ENCODE measurements around the gene CCDC138. TPM values are rescaled to one million over a fixed set of nuclear protein-coding genes. Genes with fewer than 3 reads are reported as not detected.

CCDC138 gene
- total RNA-seq, 2 experiments from 2014 or later, result 4.7 to 5.8 TPM

- ATAC-seq (ENCODE audit: poor library complexity) (no peak), DNase-seq (no peak)
- H3K36me3 ChIP-seq (ENCODE audit: insufficient read depth, low read length), result no peaks in the 10 kb centered on the region
- Mint-ChIP-seq H3K4me3 (no peak overlapping the region), H3K36me3 (ENCODE audit: low read depth) (peaks cover 7% of the 10 kb centered on the region), H3K4me1 (ENCODE audit: low read depth) (peaks cover 3% of the 10 kb centered on the region), H3K27ac (no peak overlapping the region), H3K9me3 (no peaks in the 10 kb centered on the region), H3K27me3 (no peaks in the 10 kb centered on the region)
- no peak overlapping the region for H3K27ac ChIP-seq (ENCODE audit: low read depth in 1 of 2, low read length in 2 of 2)
- no peaks in the 10 kb centered on the region for H3K9me3 ChIP-seq (ENCODE audit: control insufficient read depth in 1 of 2, insufficient read depth in 1 of 2, low read length in 2 of 2)
- H3K4me1 ChIP-seq (ENCODE audit: insufficient read depth, low read length), result no peaks in the 10 kb centered on the region
- POLR2A ChIA-PET, result no interaction called here
- intact Hi-C loops (cut with DNase I, micrococcal nuclease), result no loop called here
- H3K4me3 ChIP-seq (ENCODE audit: low read length), result no peak overlapping the region
- CTCF ChIA-PET, result interaction anchor here (2.4 kb wide), 1 partner anchor 658 kb away, joined by 10 read pairs; no protein-coding TSS in a partner anchor
- no peak for TF ChIP-seq CTCF (IDR thresholded peaks at IDR 0.05)
- H3K27me3 ChIP-seq (ENCODE audit: control insufficient read depth in 1 of 2, insufficient read depth in 2 of 2, low read length in 2 of 2), result no peaks in the 10 kb centered on the region
Measured at GRCh38 chr2:108852375-108852774, 65.8 kb downstream of the CCDC138 start.

DNA sequence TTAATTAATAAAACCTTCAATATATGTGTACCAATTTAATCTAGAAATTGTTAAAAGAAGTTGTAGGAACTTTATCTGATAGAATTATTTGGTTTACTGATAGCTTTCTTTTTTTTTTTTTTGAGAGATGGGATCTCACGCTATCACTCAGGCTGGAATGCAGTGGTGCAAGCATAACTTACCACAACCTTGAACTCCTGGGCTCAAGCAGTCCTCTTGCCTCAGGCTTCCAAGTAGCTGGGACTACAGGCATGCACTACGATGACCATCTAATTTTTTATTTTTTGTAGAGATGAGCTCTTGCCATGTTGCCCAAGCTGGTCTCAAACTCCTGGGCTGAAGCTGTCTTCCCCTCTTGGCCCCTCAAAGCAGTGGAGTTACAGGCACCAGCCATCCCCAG, 66.8 kb downstream of the CCDC138 start:
- no peak for ATAC-seq (ENCODE audit: poor library complexity)
- no peaks in the 10 kb centered on the region for H3K9me3 ChIP-seq (ENCODE audit: control insufficient read depth in 1 of 2, insufficient read depth in 1 of 2, low read length in 2 of 2)
- intact Hi-C loops (cut with DNase I, micrococcal nuclease), result no loop called here
- no peaks in the 10 kb centered on the region for H3K4me1 ChIP-seq (ENCODE audit: insufficient read depth, low read length)
- H3K27ac ChIP-seq (ENCODE audit: low read depth in 1 of 2, low read length in 2 of 2), result no peak overlapping the region
- no peak for DNase-seq
- H3K27me3 ChIP-seq (ENCODE audit: control insufficient read depth in 1 of 2, insufficient read depth in 2 of 2, low read length in 2 of 2), result no peaks in the 10 kb centered on the region
- Mint-ChIP-seq H3K4me1 (ENCODE audit: low read depth) (peaks cover 3% of the 10 kb centered on the region), H3K4me3 (no peak overlapping the region), H3K27me3 (no peaks in the 10 kb centered on the region), H3K36me3 (ENCODE audit: low read depth) (peaks cover 7% of the 10 kb centered on the region), H3K27ac (no peak overlapping the region), H3K9me3 (no peaks in the 10 kb centered on the region)
- H3K36me3 ChIP-seq (ENCODE audit: insufficient read depth, low read length), result no peaks in the 10 kb centered on the region
- H3K4me3 ChIP-seq (ENCODE audit: low read length), result no peak overlapping the region
- no peak for TF ChIP-seq CTCF (IDR thresholded peaks at IDR 0.05)
- ChIA-PET CTCF (interaction anchor here (2.4 kb wide), 1 partner anchor 657 kb away, joined by 10 read pairs; no protein-coding TSS in a partner anchor), POLR2A (no interaction called here)

DNA sequence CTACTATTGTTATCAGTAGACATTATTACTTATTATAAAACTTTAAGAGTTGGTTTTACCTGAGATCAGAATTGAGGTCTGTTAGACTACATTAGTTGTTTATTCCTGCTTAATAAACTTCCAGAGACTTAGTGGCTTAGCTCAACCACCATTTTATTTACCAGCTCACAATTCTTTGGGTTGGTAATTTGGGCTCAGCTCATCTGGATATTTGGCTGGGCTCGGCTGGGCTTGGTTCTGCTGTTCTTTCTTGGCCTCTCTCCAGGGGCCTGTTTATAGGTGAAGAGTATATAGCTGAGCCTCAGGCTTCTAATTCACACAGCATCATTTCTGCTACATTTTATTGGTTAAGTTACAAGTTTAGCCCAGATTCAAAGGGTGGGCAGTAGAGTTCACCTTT, 67.9 kb downstream of the CCDC138 start:
- Mint-ChIP-seq H3K36me3 (ENCODE audit: low read depth) (peaks cover 7% of the 10 kb centered on the region), H3K9me3 (no peaks in the 10 kb centered on the region), H3K4me3 (no peak overlapping the region), H3K4me1 (ENCODE audit: low read depth) (peaks cover 3% of the 10 kb centered on the region), H3K27me3 (no peaks in the 10 kb centered on the region), H3K27ac (no peak overlapping the region)
- POLR2A ChIA-PET, result no interaction called here
- Histone ChIP-seq H3K9me3 (ENCODE audit: control insufficient read depth in 1 of 2, insufficient read depth in 1 of 2, low read length in 2 of 2) (no peaks in the 10 kb centered on the region), H3K4me3 (ENCODE audit: low read length) (no peak overlapping the region), H3K27ac (ENCODE audit: low read depth in 1 of 2, low read length in 2 of 2) (no peak overlapping the region), H3K27me3 (ENCODE audit: control insufficient read depth in 1 of 2, insufficient read depth in 2 of 2, low read length in 2 of 2) (no peaks in the 10 kb centered on the region), H3K36me3 (ENCODE audit: insufficient read depth, low read length) (no peaks in the 10 kb centered on the region), H3K4me1 (ENCODE audit: insufficient read depth, low read length) (no peaks in the 10 kb centered on the region)
- intact Hi-C loops (cut with DNase I, micrococcal nuclease), result loop anchor here in 1 of 2 experiments (2.0 kb wide), 1 partner anchor 134 kb away; the partner anchor contains the start of gene EDAR
- ATAC-seq (ENCODE audit: poor library complexity) (no peak), DNase-seq (no peak)
- no peak for TF ChIP-seq CTCF (IDR thresholded peaks at IDR 0.05)
- CTCF ChIA-PET, result interaction anchor here (2.4 kb wide), 1 partner anchor 656 kb away, joined by 10 read pairs; no protein-coding TSS in a partner anchor

Measured in CD4-positive, alpha-beta T cell (primary cell).